ENCODE data around the gene WNT2.

- no peak for TF ChIP-seq POLR2AphosphoS5 (IDR thresholded peaks at IDR 0.05; ENCODE audit: low read depth, low read length)
- TF ChIP-seq TAF1 (IDR thresholded peaks at IDR 0.05; ENCODE audit: borderline replicate concordance, insufficient read depth, low read length) = no peak
Observed at GRCh38 chr7:117273814-117274225, 49.0 kb downstream of the WNT2 start.

Data from PFSK-1 (cell line).